Hepatocyte (in vitro differentiated cells): ENCODE results near the gene CD28.

Experiments used
- CTCF ChIP-seq: fragments of 200-600 bp; sonication (generic); IDR thresholded peaks from 2 replicates; pipeline ENCODE4 v1.5.1; 2016; ENCODE audit warnings: antibody characterized with exemption, mild to moderate bottlenecking; ENCODE audit not compliant: poor library complexity
- EZH2phosphoT487 ChIP-seq: fragments of 200-600 bp; sonication (generic); IDR thresholded peaks from one replicate; pipeline ENCODE4 v1.6.1; 2018; ENCODE audit warnings: antibody characterized with exemption, mild to moderate bottlenecking, low read depth, moderate library complexity; ENCODE audit not compliant: unreplicated experiment, severe bottlenecking

DNA sequence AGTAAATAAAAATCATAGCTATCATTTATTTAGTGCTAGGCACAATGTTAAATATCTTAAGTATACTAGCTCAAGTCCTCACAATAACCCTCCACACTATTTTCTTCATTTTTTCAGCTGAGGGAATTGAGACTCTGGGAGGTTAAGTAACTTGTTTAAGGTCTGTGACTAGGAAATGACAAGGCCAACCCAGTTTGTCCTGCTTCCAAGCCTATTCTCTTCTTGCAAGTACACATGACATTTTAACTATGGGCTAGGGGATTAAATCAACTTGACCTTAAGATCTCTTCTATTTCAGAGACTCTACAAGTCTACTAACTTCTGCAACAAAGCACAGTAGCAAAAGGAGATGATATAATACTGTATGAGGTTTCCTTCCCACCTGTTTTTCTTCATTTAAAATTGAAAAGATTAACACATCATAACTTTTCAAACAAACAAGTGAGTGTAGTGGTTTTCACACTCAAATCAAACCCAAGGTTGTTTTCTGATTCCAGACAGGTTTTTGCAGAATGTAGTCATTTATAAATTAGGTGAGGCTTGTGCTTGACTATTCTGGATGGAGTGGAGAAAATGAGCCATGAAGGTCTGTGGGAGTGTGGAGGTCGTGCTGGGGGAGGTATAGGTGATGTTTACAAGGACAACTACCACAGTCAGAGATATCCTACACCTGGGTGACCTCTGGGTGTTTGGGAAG is 57.0 kb downstream of the CD28 start:
- no peak for TF ChIP-seq EZH2phosphoT487
- no peak for TF ChIP-seq CTCF
